ENCODE data around the gene NINJ1.
"Not testable (repeated sequence)": the region's sequence is repeated elsewhere in the genome, so short reads cannot be mapped to it uniquely, and the experiment has no call there.

The NINJ1 gene

DNA sequence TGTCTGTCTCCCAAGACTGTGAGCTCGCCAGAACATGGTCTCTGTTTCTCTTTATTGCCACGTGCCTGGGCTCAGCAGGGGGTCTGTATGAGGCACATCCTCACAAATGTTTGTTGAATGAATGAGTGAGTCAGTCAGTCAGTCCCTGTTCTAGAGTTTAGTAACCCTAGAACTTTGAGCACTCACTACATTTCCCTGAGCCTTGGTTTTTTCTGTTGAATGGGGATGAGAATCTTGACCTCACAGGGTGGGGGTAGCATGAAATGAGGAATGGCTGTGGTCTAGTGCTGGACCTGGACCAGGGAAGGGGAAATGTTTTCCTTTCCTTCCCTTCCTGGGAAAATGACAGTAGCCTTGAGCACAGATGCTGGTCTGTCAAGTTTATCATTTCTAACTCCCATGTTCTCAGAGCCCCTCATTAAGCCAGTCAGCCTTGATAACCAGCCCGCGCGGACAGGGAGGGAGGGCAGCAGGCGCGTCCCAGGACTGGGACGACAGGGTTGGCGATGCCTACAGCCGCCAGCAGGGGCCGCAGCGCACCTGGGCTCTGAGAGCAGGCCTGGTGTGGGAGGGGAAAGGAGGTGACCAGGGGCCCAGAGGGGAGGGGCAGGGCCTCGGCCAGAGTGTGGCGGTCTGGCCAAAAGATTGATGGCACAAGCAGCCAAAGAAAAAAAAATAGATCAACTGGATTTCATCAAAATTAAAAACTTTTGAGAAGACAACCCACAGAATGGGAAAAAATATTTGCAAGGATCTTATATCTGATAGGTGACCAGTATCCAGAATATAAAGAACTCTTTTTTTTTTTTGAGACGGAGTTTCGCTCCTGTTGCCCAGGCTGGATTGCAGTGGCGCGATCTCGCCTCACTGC is 25.8 kb upstream of the NINJ1 start:
- DNase-seq: peak; percentile 80

DNA sequence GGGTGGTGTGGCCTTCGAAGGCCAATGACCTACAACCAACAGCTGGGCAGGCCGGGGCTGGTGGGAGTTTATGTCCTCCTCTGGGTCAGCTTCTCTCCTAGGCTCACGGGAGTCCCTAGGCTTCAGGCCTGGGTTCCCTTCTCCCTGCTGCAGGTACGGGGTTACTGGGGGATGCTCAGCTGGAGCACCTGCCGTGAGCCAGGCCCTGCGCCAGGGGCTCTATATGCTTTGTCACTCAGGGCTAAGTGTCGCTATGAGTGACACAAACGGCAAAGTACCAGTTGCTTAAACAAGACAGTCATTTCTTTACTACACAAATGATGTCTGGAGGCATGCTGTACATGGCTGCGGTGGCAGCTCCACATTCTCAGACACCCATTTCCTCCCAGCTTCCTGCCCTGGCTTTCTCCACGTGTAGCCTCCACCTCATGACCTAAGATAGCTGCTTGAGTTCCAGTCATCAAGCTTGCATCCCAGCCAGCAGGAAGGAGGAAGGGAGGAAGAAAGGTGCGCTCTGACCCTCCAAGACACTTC is 22.5 kb upstream of the NINJ1 start:
- no peak for DNase-seq

DNA sequence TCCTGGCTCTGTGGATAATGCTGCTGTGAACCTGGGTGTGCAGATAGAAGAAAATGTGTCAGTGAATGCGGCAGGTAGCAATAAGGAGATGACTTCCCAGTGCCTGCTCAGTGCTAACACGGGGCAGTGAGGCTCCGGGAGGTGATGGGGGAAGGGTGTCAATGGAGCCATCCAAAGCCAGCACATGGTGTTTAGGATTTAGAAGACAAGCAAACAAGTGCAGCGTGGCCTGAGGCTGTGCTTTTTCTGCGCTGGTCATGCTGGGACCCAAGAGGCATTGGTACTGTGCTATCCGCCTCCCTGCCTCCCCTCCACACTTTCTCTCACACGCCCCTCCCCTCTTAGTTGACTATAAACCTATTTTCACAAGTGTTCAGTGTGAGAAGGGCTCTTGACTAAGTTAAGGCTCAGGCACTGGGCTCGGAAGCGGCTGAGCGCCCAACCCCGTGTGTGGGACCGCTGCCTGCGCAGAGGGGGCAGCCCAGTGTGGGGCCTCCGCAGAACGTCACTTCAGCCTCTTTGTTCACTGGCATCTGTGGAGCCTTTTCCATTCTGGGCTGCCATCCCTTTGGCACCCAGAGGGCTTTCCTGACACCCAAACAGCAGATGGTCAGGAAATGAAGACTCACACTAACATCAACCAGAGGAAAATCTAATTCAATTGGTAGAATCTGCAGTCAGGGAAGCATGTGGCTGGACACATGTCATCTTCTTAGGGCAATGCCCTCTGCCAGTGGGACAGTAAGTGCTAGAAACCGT is 21.8 kb upstream of the NINJ1 start:
- no peak for DNase-seq

DNA sequence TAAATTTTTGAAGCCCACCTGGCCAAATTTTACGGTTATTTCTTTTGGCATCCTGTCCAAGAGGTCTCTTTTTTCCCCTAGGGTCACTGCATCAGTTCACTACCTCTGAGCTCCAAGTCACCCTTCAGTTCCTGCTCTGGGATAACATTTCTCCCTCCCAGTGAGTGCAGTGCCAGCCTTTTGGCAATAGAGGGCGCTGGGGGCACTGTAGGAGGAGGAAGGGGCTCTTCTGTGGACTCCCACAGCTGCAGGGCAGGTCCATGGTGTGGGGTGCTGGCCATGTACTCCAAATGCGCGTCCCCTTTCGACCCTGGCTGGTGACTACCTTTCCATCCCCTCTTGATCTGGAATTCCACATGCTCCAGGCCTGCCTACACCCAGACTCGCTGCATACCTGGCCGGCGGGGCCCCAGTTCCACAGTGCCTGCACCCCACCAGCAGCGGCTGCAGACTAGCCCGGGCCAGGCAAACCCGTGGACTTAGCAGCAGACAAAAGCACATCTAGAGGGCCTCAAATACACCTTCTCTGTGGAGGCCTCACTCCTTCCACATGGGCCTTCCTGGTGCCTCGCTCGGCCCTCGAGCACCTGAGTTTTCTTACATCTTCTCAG is 20.3 kb upstream of the NINJ1 start:
- DNase-seq: peak; percentile 53

DNA sequence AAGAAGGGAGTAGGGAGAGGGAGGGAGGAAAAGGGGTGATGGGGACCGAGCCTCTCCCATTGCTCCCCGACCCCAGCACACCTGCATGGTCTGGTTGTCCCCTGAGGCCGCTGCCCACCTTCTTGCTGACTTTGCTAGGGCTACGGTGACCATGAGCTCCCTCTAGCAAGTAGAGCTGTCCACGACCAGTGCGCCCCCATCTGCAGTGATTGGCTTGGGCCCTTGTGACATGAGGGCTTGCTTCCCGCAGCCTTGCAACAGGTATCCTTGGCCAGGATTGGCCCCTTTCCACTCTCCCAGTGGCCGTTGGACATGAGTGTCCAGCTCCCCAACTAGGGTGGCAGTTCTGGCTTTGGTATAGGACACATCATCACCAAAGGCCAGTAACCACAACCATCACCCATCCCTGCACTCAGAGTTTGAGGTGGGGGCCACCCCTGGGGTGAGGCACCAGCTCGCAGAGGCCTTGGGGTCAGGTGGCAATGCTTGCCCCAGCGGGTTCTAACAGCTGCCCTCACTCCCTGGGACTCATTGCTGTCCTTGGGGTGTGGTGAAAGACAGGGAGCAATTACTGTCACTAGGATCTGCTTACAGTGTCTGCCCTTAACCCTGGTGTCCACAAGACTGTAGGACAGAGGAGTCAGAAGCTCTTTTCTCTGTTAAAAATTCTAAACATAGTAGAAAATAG is 17.2 kb upstream of the NINJ1 start:
- no peak for DNase-seq

DNA sequence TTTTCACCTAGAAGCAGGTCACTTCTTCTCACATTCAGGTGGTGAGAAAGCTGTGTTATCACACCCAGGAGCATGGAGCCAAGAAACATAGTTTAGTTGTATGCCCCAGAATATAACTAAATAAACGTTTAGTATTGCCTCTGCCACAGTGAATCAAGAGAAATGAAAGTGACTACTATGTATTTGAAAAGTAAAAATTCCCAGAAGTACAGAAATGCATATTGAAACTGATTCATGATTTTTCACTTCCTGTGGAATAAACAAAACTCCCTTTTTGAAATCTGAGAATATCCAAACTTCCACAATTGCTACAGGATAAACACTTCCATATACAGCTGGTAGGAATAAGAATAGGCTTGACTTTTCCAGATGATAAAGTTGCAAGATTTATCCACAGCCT is 15.3 kb upstream of the NINJ1 start:
- no peak for DNase-seq

DNA sequence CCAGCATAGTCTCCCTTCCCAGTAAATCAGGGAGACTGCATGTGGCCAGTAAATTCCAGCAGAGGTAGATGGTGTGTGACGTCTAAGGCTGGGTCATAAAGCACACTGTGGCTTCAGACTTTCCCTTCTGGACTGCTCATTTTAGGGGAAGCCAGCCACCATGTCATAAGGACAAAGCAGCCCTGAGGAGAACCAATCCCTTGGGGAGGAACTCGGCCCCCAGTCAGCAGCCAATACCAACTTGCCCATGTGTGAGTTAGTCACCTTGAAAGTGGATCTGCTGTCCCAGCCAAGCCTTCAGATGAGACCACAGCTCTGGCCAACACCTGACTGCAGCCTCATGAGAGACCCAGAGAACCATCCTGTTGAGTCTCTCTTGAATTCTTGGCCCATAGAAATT is 14.7 kb upstream of the NINJ1 start:
- no peak for DNase-seq

DNA sequence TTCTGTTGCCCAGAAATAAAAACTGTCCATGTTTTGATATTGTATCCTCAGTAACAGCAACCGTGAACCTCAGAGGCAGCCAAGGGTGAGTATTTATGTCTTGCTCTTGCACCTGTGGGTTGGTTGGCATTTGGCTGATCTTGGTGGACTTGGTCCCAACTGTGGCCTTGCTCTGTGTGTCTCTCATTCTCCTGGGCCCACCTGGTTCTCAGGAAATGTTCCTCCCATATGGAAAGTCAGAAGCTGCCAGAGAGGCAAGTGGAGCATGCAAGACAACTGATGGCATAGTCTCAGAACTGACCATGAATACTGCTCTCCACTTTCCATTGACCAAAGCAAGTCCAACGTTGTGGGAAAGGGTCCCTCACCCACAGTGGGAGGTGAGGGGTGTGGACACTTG is 13.6 kb upstream of the NINJ1 start:
- DNase-seq: no peak

DNA sequence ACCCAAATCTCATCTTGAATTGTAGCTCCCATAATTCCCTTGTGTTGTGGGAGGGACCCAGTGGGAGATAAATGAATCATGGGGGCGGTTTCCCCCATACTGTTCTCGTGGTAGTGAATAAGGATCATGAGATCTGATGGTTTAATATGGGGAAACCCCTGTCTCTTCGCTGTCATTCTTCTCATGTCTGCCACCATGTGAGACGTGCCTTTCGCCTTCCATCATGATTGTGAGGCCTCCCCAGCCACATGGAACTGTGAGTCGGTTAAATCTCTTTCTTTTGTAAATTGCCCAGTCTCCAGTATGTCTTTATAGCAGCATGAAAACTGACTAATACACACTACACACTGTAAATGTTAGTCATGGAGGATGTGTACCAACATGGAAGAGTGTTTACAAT is 12.6 kb upstream of the NINJ1 start:
- DNase-seq: not testable (repeated sequence)

DNA sequence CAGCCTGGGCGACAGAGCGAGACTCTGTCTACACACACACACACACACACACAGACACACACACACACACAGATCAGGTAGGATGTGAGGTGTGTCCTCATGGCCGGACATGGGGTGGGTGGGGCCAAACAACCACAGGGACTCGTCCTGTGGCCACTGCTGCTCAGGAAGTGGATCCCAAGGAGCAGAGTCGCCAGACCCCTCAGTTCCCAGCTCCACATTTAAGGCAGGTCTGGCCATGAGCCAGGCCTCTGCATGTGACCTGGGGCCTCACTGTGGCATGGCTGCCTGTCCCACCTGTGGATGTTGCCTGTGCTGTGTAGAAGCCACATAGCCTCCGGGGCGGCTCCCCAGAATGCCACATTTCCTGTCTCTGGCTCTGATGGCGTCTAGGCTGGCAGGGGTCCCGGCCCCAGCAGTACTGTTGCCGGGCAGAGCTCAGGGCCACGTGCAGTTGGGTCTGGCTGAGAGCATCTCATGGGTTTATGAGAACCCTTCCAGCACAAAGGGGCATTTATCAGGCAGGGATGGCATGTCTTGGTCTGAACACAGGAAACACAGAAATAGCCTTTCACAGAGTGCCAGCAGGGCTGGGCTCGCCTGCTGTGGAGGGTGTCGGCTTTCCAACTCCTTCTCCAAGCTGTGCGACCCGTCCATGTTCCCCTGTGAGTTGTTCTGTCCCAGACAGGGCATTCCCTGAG is 9.9 kb upstream of the NINJ1 start:
- DNase-seq: peak; percentile 80

DNA sequence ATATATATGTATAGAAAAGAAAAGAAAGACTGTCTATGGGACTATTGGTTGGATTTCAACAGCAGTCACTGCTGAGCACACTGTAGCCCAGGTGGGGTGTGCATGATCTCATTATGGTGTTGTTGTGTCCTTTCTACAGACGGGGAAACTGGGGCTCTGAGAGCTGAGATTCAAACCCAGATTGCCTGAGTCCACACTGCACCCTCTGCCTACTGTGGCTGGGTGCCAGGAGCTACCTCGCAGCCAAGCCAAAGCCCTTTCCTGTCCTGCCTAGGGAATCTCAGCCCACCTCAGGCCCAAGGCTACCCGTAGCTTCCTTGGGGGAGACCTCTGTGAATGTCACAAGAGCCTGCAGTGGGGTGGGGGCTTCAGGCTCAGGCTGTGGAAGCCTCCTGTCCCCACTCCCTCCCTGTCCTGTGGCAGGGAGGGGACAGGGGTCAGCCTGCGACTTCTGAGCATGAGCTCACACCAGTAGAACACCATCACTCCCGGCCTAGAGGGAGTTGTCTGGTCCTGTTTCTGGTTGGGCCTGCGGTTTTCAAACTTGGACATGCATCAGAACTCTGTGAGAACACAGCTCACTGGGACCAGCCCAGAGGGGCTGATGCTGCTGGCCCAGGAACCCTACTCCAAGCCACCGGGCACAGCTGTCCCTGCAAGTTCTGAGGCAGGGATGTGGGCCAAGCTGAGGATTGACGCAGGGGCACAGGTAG is 7.9 kb upstream of the NINJ1 start:
- peak; percentile 19 for DNase-seq

DNA sequence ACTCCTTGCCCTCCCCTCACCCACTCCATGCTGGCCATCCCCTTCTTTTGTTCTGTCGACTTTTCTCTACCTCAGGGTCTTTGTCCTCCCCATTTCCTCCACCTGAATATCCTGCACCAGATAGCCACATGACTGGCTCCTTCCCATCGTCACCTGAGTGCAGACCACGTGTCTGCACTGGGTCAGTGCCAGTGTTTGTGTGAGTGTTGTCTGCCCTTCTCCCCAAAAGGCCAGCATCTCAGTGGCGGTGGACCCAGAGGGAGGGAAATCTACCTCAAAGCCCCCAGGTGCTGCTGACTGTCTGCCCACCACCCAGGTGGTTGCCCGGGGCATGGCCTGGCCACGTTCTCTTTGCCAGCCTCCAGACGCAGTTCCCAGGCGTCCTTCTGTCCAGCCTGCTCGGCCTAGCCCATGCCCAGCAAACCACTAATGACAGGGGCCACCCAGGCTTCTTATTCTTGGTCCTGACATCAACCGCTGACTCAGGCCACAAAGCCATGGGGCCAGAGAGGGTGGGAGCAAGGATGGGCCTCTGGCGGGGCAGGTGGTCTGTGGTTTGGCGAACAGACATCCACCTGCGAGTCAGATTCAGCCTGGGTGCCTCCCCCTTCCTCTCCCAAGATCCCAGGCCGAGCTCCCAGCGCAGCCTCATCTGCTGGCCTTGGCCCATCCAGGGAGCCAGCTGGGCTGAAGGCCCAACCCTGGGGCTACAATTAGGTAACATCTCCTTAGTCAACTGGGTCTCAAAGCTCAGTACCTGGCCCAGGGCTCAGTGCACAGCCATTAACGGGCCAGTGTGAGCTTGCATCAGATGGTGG is 5.5 kb upstream of the NINJ1 start:
- no peak for DNase-seq

DNA sequence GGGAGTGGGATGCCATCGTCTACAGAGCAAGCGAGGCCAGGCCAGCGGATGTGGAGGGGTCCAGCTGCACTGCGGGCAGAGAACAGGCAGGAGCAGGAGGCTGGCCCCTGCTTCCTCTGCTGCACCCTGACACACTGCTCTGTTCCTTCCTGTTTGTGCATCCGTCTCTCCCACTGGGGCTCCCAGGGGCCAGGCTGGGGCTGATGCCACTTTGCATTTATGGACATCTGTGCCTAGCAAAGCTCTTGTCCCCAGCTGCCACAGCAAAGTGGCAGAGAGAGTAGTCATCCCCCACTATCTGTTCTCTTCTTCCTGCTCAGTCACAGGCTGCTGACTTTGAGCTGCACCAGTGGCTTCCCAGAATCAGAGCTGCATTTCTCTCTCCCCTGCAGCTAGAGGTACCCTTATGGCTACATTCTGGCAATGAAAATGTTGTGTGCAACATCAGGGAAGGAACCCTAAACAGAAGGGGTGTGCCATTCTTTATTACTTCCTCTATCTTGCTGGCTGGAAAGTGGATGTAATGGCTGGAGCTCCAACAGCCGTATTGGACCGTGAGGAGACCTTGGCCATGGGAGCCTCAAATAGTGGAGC is 4.2 kb upstream of the NINJ1 start:
- peak; percentile 29 for DNase-seq

DNA sequence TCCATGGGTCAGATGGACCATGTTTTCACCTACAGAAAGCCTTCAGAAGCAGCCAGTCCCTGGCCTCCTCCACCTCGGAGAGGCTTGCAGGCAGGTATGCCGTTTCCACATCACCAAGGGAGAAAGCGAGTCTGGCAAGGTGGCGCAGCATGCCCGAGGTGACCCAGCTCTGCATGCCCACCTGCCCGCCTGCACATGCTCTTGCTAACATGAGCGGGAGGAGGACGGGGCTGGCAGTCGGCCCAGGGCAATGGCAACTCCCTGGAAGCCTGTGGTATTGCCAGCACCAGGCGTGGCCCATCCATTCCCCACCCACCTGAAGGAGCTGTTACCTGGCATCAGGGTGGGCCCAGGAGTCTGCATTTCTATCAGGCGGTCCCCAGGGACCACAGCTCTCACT is 3.3 kb upstream of the NINJ1 start:
- no peak for DNase-seq

DNA sequence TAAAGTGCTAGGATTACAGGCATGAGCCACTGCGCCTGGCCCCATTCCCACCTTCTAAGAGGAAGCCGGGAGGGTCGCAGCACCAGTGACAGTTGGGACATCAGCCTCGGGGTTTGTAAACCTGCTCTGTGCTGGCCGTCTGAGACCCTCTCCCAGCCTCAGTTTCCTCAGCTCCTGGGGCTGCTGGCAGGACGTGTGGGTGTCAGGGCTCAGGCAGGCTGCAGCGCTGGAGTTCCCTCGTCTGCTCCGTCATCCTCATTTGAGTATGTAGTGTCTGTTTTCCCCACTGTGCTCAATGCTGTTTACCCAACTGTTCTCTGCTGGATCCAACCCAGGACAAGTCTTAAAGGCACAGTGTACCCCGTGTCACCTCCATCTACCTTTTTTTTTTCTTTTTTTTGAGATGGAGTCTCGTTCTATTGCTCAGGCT is 2.0 kb upstream of the NINJ1 start:
- DNase-seq: no peak

DNA sequence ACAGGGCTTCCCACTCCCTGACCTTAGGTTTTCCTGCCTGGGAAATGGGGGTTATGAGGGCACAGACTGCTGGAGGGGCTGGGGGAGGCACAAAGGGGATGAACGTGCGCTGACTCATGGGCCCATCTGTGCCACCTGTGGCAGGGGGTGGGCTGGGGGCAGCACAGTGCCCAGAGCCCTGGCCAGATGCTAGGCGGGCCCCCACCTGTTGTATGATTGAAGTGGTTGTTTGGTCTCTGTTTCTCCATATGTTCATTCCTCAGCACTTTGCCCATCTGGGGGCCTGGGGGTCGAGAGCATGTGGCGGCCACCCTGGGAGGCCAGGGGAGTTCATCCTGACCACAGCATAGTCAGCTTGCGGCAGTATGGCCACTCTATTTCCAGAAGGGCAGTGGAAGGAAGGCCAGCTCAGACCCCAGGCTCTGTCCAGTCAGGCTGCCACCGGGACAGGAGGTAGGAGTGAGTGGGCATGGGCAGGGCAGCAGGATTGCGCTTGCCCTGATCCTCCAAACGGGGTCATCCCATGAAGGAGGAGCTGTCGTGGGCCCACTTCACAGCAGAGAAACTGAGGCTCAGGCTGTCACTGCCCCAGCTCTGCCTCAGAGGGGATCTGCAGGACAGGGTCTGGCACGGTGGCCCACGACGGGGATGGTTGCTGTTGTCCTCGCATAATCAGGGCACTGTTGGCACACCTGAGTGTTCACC is 841 bp upstream of the NINJ1 start:
- no peak for DNase-seq

DNA sequence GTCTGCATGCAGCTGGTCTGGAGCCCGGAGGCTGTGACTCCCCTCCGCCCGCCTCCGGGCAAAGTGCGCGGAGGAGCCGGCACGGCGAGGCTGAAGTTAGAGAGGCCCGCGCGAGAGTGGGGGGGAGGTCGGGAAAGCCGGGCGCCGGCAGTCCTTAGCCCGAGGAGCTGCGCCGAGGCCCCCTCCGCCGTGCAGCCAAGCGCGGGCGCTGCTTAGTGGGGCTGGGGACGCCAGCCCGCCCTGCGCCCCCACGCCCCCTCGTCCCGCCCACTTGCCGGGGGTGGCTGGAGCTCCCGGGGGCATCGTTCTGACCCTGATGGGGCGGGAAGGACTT is 403 bp downstream of the NINJ1 start:
- peak; percentile 60 for DNase-seq

DNA sequence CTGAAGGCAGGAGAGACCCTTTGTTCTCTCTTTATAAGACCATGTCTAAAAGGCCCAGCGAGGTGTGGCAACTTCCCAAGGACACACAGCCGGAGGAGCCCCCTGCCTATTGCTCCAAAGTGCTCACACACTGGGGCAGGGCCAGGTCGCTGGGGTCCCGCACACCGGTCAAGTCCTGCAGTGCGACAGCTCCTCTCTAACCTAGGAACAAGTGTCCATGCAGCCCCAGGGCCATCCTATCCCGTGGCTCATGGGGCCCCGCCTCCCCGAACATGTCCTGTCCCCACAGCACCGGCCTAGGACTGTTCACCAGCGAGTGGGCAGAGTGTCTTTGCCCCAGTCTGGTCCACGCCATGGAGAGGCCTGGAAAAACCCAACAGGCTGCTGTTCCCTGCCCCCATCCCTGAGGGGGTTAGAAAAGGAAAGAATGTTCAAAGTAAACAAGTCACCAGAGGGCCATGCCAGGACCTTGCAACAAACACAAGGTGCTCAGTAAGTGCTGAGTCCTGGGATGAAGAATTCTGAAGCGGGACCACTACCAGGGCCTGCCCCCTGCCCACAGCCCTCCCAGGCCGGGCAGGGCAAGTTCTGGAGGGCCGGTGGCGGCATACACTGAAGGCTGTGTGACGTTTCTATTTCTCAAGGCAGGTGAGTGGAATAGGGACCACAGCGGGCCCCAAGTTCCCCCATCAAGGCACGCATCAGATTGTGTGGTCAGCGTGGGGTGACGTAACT is 938 bp downstream of the NINJ1 start:
- no peak for DNase-seq
